Measurements from ENCODE around the gene DHRS7C. TPM values are rescaled to one million over a fixed set of nuclear protein-coding genes. Genes with fewer than 3 reads are reported as not detected.
A peak's percentile ranks its signal among the peaks of the same experiment; 100 is the strongest.

Gene DHRS7C, protein sequence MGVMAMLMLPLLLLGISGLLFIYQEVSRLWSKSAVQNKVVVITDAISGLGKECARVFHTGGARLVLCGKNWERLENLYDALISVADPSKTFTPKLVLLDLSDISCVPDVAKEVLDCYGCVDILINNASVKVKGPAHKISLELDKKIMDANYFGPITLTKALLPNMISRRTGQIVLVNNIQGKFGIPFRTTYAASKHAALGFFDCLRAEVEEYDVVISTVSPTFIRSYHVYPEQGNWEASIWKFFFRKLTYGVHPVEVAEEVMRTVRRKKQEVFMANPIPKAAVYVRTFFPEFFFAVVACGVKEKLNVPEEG
- not detected for total RNA-seq

GRCh38 chr17:9790889-9791876 is at the start of gene DHRS7C:
TSS of gene DHRS7C (minus strand) at chr17:9791592. CDS start at chr17:9791284, 308 bp downstream.
- intact Hi-C loops (cut with DNase I): no loop called here

DNA sequence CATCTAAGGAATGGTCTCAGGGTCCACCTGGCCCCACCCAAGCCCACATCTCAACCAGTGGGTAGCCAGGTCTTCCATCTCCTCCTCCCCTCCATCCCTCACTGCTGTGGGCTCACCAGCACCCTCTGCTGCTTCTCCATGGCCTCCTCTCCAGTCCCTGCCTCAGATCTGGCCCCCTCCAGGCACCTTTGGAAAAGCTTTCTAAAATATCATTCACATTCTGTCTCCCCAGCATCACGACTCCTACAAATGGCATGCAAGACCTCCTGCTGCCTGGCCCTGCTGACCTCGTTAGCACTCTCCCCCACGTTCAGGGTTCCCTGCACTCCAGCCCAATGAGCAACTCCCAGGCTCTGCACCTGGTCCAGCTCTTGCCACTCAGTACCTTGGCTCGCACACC is 48.0 kb upstream of the DHRS7C start:
- no peaks in the 10 kb centered on the region for H3K27me3 ChIP-seq (replicated peaks; ENCODE audit: insufficient read depth)
- WGBS: 66% methylated on average over 4 of the region's 4 CpGs
- H3K4me1 ChIP-seq (replicated peaks): no peaks in the 10 kb centered on the region
- no peak overlapping the region for H3K27ac ChIP-seq
- no peak overlapping the region for H3K4me3 ChIP-seq
- intact Hi-C loops (cut with DNase I): no loop called here
- DNase-seq (ENCODE audit: low spot score): no peak
- no peaks in the 10 kb centered on the region for H3K9me3 ChIP-seq
- TF ChIP-seq, protein P1, sequence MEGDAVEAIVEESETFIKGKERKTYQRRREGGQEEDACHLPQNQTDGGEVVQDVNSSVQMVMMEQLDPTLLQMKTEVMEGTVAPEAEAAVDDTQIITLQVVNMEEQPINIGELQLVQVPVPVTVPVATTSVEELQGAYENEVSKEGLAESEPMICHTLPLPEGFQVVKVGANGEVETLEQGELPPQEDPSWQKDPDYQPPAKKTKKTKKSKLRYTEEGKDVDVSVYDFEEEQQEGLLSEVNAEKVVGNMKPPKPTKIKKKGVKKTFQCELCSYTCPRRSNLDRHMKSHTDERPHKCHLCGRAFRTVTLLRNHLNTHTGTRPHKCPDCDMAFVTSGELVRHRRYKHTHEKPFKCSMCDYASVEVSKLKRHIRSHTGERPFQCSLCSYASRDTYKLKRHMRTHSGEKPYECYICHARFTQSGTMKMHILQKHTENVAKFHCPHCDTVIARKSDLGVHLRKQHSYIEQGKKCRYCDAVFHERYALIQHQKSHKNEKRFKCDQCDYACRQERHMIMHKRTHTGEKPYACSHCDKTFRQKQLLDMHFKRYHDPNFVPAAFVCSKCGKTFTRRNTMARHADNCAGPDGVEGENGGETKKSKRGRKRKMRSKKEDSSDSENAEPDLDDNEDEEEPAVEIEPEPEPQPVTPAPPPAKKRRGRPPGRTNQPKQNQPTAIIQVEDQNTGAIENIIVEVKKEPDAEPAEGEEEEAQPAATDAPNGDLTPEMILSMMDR (IDR thresholded peaks at IDR 0.05): no peak
- H3K36me3 ChIP-seq: no peaks in the 10 kb centered on the region

More at GRCh38 chr17:9790889-9791876, at the start of gene DHRS7C:
- H3K4me1 ChIP-seq (replicated peaks): no peaks in the 10 kb centered on the region
- no peak within 1 kb of the TSS for H3K4me3 ChIP-seq
- H3K27ac ChIP-seq: no peak within 1 kb of the TSS
- H3K27me3 ChIP-seq (replicated peaks; ENCODE audit: insufficient read depth): no peaks in the 10 kb centered on the region
- TF ChIP-seq, protein P1 (IDR thresholded peaks at IDR 0.05): no peak
- TF ChIP-seq POLR2A (IDR thresholded peaks at IDR 0.05): no peak
- no peak for TF ChIP-seq POLR2AphosphoS5 (IDR thresholded peaks at IDR 0.05)
- 66% methylated on average over 15 of the region's 15 CpGs for WGBS
- no peaks in the 10 kb centered on the region for H3K36me3 ChIP-seq
- H3K9me3 ChIP-seq: no peaks in the 10 kb centered on the region
- no peak for DNase-seq (ENCODE audit: low spot score)

GRCh38 chr17:9837551-9838471 is 46.4 kb upstream of the DHRS7C start:
- Histone ChIP-seq H3K9me3 (no peaks in the 10 kb centered on the region), H3K27me3 (replicated peaks; ENCODE audit: insufficient read depth) (no peaks in the 10 kb centered on the region), H3K27ac (no peak overlapping the region), H3K4me3 (no peak overlapping the region), H3K4me1 (replicated peaks) (no peaks in the 10 kb centered on the region), H3K36me3 (no peaks in the 10 kb centered on the region)
- no peak for DNase-seq (ENCODE audit: low spot score)
- intact Hi-C loops (cut with DNase I): no loop called here
- TF ChIP-seq, protein P1 (IDR thresholded peaks at IDR 0.05): no peak
- TF ChIP-seq POLR2AphosphoS5 (IDR thresholded peaks at IDR 0.05) (peak; percentile 28), POLR2A (IDR thresholded peaks at IDR 0.05) (no peak)
- WGBS: 48% methylated on average over 11 of the region's 11 CpGs

- Histone ChIP-seq H3K36me3 (no peaks in the 10 kb centered on the region), H3K4me3 (no peak overlapping the region), H3K9me3 (no peaks in the 10 kb centered on the region), H3K27me3 (replicated peaks; ENCODE audit: insufficient read depth) (no peaks in the 10 kb centered on the region), H3K27ac (no peak overlapping the region), H3K4me1 (replicated peaks) (no peaks in the 10 kb centered on the region)
- TF ChIP-seq, protein P1 (IDR thresholded peaks at IDR 0.05): no peak
- TF ChIP-seq POLR2AphosphoS5 (IDR thresholded peaks at IDR 0.05) (no peak), POLR2A (IDR thresholded peaks at IDR 0.05) (no peak)
- DNase-seq (ENCODE audit: low spot score): no peak
- intact Hi-C loops (cut with DNase I): no loop called here
- WGBS: 92% methylated on average over 4 of the region's 4 CpGs
Observed at GRCh38 chr17:9833922-9834321, 42.5 kb upstream of the DHRS7C start.

Data from prostate gland (tissue), 2 donors.